ENCODE measurements around the gene EFS.

EFS gene

DNA sequence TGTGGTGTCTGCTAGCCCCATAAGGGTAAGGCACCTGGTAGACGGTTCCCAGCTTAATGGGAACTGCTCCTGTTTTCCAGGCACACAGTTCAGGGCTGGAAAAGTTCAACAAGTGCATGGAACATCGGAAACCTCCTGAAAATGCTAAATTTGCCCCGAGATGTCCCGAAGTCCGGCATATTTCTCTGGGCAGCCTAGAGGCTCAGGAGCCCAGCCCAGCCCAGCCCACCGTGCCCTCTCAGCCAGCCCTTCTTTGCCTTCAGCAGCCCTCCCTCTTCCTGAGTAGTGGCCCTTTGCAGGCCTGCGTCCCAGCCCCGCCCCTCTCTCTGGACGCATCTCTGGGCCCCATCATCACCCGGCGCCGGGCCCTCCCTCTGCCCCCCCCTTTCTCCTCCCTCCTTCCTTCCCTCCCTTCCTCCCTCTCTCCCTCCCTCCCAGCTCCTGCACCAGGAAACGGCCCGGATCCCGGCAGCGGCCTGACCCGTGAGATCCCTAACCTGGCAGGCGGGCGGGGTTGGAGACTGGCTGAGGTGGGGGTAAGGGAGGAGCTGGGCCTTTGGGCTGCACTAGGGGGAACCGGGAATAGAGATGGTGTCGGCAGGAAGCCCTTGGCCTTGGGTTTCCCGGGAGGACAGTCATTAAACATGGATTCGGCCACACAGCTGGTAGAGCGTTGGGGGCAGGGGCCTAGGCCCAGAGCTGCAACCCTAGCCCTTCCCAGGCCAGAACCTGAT lies 58.4 kb downstream of the EFS start, which contains the start of gene BCL2L2:
TSS of gene BCL2L2 (plus strand) at position 422 of the 734 bp plus-strand sequence. CDS start 935 bp downstream, outside the sequence.
- no peak for DNase-seq (ENCODE audit: low read depth in 2 of 2)
